ENCODE measurements around the gene GET4. TPM values are rescaled to one million over a fixed set of nuclear protein-coding genes. Genes with fewer than 3 reads are reported as not detected.

The GET4 gene
- total and polyA plus RNA-seq, 2 of the 8 experiments (the other 6 are each of a cell fraction or from before 2014, with no cell fraction given): 56.7 to 74.1 TPM

DNA sequence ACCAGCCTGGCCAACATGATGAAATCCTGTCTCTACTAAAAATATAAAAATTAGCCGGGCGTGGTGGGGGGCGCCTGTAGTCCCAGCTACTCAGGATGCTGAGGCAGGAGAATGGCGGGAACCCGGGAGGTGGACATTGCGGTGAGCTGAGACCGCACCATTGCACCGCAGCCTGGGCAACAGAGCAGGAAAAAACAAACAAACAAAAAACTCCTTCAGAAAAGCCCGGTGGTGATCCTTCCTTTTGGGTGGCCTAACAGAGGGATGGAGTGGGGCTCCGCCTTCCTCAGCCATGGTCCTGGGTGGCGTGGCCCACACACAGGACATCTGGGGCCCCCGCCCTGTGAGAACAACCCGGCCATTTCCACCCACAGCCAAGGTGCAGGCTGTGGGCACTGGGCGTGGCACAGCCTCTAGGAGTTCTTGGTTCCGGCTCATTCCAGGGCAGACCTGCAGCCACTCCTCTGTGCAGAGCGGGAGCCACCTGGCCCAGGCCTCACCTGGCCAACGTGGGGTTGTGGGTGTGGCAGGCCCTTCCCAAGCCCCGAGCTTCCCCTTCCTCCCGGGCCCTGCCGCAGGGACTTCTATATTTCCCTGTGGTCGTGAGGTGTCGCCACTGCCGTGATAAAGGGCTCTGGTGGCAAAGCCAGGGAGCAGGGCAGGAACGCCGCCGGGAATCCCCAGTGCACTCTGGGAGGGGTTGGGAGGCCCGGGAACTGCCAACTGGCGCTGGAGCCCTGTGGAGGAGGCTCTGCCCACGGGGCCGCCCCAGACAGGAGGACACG is 37.6 kb downstream of the GET4 start:
- Histone ChIP-seq H2BK120ac (replicated peaks; ENCODE audit: low read depth, low read length) (no peak overlapping the region), H2BK5ac (ENCODE audit: low read depth, low read length) (no peak overlapping the region), H3K36me3 (ENCODE audit: control insufficient read depth in 2 of 4, insufficient read depth in 4 of 4, low read length in 3 of 4) (no peaks in the 10 kb centered on the region), H3K23ac (ENCODE audit: insufficient read length) (no peak overlapping the region), H3K18ac (ENCODE audit: extremely low read depth, low read length) (no peak overlapping the region), H4K5ac (ENCODE audit: insufficient read length, low read depth, low read length) (no peak overlapping the region), H3K4me2 (ENCODE audit: insufficient read depth in 1 of 2, low read depth in 2 of 2, low read length in 2 of 2) (no peak overlapping the region), H4K8ac (ENCODE audit: extremely low read depth, insufficient read depth, low read length) (no peak overlapping the region), H3K9ac (replicated peaks in 1 of 4; ENCODE audit: extremely low read depth in 1 of 4, low read depth in 3 of 4, low read length in 3 of 4) (no peak overlapping the region), H3K4me1 (replicated peaks in 1 of 4; ENCODE audit: control insufficient read depth in 3 of 4, insufficient read depth in 4 of 4, low read length in 3 of 4) (peaks cover 0 to 12% (median 0%) of the 10 kb centered on the region in 4 experiments; a peak in 2 of 7 replicates), H3K4me3 (ENCODE audit: extremely low read depth in 1 of 4, insufficient read depth in 2 of 4, low read depth in 3 of 4, low read length in 4 of 4) (no peak overlapping the region), H2BK12ac (ENCODE audit: low read depth, low read length) (no peak overlapping the region), H3K79me2 (ENCODE audit: control insufficient read depth in 1 of 2, insufficient read depth in 2 of 2, low read length in 2 of 2) (no peaks in the 10 kb centered on the region), H3K27me3 (replicated peaks in 1 of 4; ENCODE audit: control insufficient read depth in 3 of 4, extremely low read depth in 1 of 4, insufficient read depth in 3 of 4, low read length in 3 of 4) (peaks cover 0 to 8% (median 7%) of the 10 kb centered on the region in 4 experiments; a peak in 4 of 7 replicates), H4K20me1 (replicated peaks in 1 of 2; ENCODE audit: control insufficient read depth in 1 of 2, insufficient read depth in 2 of 2, low read length in 2 of 2) (peaks cover 0 to 2% of the 10 kb centered on the region in 2 experiments), H3K56ac (replicated peaks; ENCODE audit: insufficient read length, low read depth, low read length) (no peak overlapping the region), H2AK5ac (ENCODE audit: low read depth, low read length) (no peak overlapping the region), H3K4ac (replicated peaks; ENCODE audit: insufficient read length, low read depth, low read length) (no peak overlapping the region), H3K79me1 (ENCODE audit: low read depth, low read length) (no peaks in the 10 kb centered on the region), H3K9me3 (ENCODE audit: insufficient read depth in 2 of 2, low read depth in 1 of 2, low read length in 1 of 2) (no peaks in the 10 kb centered on the region), H2AFZ (ENCODE audit: low read length) (no peak overlapping the region), H2BK15ac (ENCODE audit: low read length) (no peak overlapping the region), H3K23me2 (ENCODE audit: low read depth, low read length) (no peaks in the 10 kb centered on the region; the same call in 1 of the 2 replicates), H3K27ac (ENCODE audit: low read depth, low read length) (no peak overlapping the region), H4K91ac (replicated peaks; ENCODE audit: insufficient read length, low read length) (no peak overlapping the region), H2BK20ac (ENCODE audit: low read length) (no peak overlapping the region), H3K14ac (ENCODE audit: insufficient read length) (no peak overlapping the region)
- ChIA-PET POLR2A (ENCODE audit: partially characterized antibody) (interaction anchor here (0.6 to 1.6 kb wide), 3 partner anchors 12 to 30 kb away, joined by 3 to 4 read pairs (median 3); no protein-coding TSS in a partner anchor), CTCF (ENCODE audit: partially characterized antibody) (interaction anchor here (0.6 to 1.2 kb wide), 3 partner anchors 13 to 152 kb away, joined by 3 to 4 read pairs (median 3); no protein-coding TSS in a partner anchor)
- 85% methylated on average over 28 of the region's 31 CpGs; no CpG with 5 or more reads in 1 of the 2 experiments for WGBS, 2 experiments (ENCODE audit: extremely low coverage in 1 of 2, insufficient coverage in 1 of 2, insufficient read length in 1 of 2, insufficient replicate concordance in 2 of 2, low coverage in 1 of 2, low lambda C conversion rate in 2 of 2, missing lambda C conversion rate in 1 of 2)
- DNase-seq (ENCODE audit: low read depth in 1 of 2, low spot score in 2 of 2) (no peak), FAIRE-seq (no peak)
- TF ChIP-seq TAF1 (IDR thresholded peaks at IDR 0.05; ENCODE audit: low read depth, low read length) (no peak), ATF3 (IDR thresholded peaks at IDR 0.05; ENCODE audit: insufficient read depth, low read depth, low read length) (no peak), RNF2 (IDR thresholded peaks at IDR 0.05; ENCODE audit: borderline replicate concordance, low read depth, low read length, missing control alignments, poor library complexity, severe bottlenecking) (no peak), POU5F1 (IDR thresholded peaks at IDR 0.05; ENCODE audit: low read depth, low read length) (no peak), GABPA (IDR thresholded peaks at IDR 0.05; ENCODE audit: borderline replicate concordance, insufficient read depth, low read length) (no peak), TAF7 (optimal IDR thresholded peaks at IDR 0.05; ENCODE audit: borderline replicate concordance, low read depth, low read length) (no peak), ASH2L (IDR thresholded peaks at IDR 0.05; ENCODE audit: low read length) (no peak), E2F6 (IDR thresholded peaks at IDR 0.05) (no peak), SP4 (IDR thresholded peaks at IDR 0.05; ENCODE audit: low read length) (no peak)
- TF ChIP-seq, protein P1, sequence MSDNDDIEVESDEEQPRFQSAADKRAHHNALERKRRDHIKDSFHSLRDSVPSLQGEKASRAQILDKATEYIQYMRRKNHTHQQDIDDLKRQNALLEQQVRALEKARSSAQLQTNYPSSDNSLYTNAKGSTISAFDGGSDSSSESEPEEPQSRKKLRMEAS (IDR thresholded peaks at IDR 0.05): no peak

Measured in H1 (cell line).